ENCODE measurements around the gene TMEM125.

The TMEM125 gene

GRCh38 chr1:43319288-43319687 is 49.5 kb downstream of the TMEM125 start:
- Histone ChIP-seq H3K9me3 (ENCODE audit: low read length) (no peaks in the 10 kb centered on the region), H3K4me2 (ENCODE audit: low read length) (no peak overlapping the region), H3K79me2 (ENCODE audit: insufficient read depth, low read length) (no peaks in the 10 kb centered on the region), H3K27me3 (ENCODE audit: insufficient read depth, low read length) (no peaks in the 10 kb centered on the region), H3K4me1 (ENCODE audit: insufficient read depth, low read length, severe bottlenecking) (no peaks in the 10 kb centered on the region), H2AFZ (ENCODE audit: low read length) (no peak overlapping the region), H3F3A (ENCODE audit: insufficient read depth, low read length) (no peaks in the 10 kb centered on the region), H3K4me3 (ENCODE audit: low read depth, low read length, poor library complexity, severe bottlenecking) (no peak overlapping the region), H4K20me1 (ENCODE audit: insufficient read depth, low read length) (no peaks in the 10 kb centered on the region), H3K36me3 (ENCODE audit: insufficient read depth, low read length) (no peaks in the 10 kb centered on the region), H3K9ac (ENCODE audit: low read length) (no peak overlapping the region), H3K27ac (ENCODE audit: low read depth, low read length, poor library complexity, severe bottlenecking) (no peak overlapping the region), H3K9me2 (ENCODE audit: low read depth, low read length) (no peaks in the 10 kb centered on the region)
- TF ChIP-seq EZH2 (IDR thresholded peaks at IDR 0.05; ENCODE audit: borderline replicate concordance, low read length) (no peak), CTCF (IDR thresholded peaks at IDR 0.05; ENCODE audit: low read length) (no peak)

DNA sequence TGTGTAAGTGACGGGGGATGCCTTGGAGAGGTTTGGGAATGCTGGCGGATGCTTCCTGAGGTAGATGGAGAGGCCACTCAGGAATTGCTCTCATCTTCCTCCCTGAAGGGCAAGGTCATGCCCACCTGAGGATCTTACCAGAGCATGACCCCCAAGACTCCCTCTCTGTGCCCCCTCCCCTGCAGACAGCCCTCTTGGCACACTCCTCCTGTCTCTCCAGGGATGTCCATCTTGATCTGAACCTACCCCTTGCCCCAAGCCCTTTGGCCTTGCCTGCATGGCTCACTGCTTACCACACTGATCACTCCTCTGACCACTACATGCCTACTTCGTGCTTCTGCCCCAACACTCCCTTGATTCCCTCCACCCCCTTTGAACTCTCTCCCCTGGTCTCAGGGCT is 50.0 kb downstream of the TMEM125 start:
- H3K9me3 ChIP-seq (ENCODE audit: low read length) = no peaks in the 10 kb centered on the region
- no peaks in the 10 kb centered on the region for H3K79me2 ChIP-seq (ENCODE audit: insufficient read depth, low read length)
- H3K4me1 ChIP-seq (ENCODE audit: insufficient read depth, low read length, severe bottlenecking) = no peaks in the 10 kb centered on the region
- H3K27me3 ChIP-seq (ENCODE audit: insufficient read depth, low read length) = no peaks in the 10 kb centered on the region
- no peak overlapping the region for H3K27ac ChIP-seq (ENCODE audit: low read depth, low read length, poor library complexity, severe bottlenecking)
- H3K36me3 ChIP-seq (ENCODE audit: insufficient read depth, low read length) = no peaks in the 10 kb centered on the region
- H3K9me2 ChIP-seq (ENCODE audit: low read depth, low read length) = no peaks in the 10 kb centered on the region
- H3K4me3 ChIP-seq (ENCODE audit: low read depth, low read length, poor library complexity, severe bottlenecking) = no peak overlapping the region
- H3K4me2 ChIP-seq (ENCODE audit: low read length) = no peak overlapping the region
- H4K20me1 ChIP-seq (ENCODE audit: insufficient read depth, low read length) = no peaks in the 10 kb centered on the region
- H3K9ac ChIP-seq (ENCODE audit: low read length) = no peak overlapping the region
- no peak overlapping the region for H2AFZ ChIP-seq (ENCODE audit: low read length)
- H3F3A ChIP-seq (ENCODE audit: insufficient read depth, low read length) = no peaks in the 10 kb centered on the region
- no peak for TF ChIP-seq CTCF (IDR thresholded peaks at IDR 0.05; ENCODE audit: low read length)
- no peak for TF ChIP-seq EZH2 (IDR thresholded peaks at IDR 0.05; ENCODE audit: borderline replicate concordance, low read length)

DNA sequence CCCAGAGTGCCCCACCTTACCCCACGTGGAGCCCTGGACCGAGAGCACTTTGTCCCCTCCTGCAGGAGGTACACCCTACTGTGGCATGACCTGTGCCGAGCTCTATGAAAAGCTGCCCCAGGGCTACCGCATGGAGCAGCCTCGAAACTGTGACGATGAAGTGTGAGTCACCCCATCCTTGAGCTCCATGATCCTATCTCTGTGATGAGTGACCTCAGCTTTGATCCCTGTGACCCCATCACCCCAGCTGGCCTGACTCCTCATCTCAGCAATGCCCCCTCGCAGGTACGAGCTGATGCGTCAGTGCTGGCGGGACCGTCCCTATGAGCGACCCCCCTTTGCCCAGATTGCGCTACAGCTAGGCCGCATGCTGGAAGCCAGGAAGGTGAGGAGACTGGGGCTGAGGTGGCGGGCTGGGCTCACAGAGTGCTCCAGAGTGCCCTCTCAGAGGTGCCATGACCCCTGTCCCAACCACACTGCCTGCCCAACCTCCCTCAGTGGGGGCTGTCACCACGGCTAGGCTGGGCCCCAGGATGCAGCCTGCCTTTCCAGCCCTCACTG is 51.6 kb downstream of the TMEM125 start:
- H3K9ac ChIP-seq (ENCODE audit: low read length) = no peak overlapping the region
- H3F3A ChIP-seq (ENCODE audit: insufficient read depth, low read length) = no peaks in the 10 kb centered on the region
- no peaks in the 10 kb centered on the region for H3K79me2 ChIP-seq (ENCODE audit: insufficient read depth, low read length)
- H3K4me1 ChIP-seq (ENCODE audit: insufficient read depth, low read length, severe bottlenecking) = no peaks in the 10 kb centered on the region
- H3K36me3 ChIP-seq (ENCODE audit: insufficient read depth, low read length) = no peaks in the 10 kb centered on the region
- TF ChIP-seq CTCF (IDR thresholded peaks at IDR 0.05; ENCODE audit: low read length) (no peak), EZH2 (IDR thresholded peaks at IDR 0.05; ENCODE audit: borderline replicate concordance, low read length) (no peak)
- H3K27ac ChIP-seq (ENCODE audit: low read depth, low read length, poor library complexity, severe bottlenecking) = no peak overlapping the region
- no peaks in the 10 kb centered on the region for H3K9me2 ChIP-seq (ENCODE audit: low read depth, low read length)
- no peak overlapping the region for H3K4me2 ChIP-seq (ENCODE audit: low read length)
- H4K20me1 ChIP-seq (ENCODE audit: insufficient read depth, low read length) = no peaks in the 10 kb centered on the region
- H3K9me3 ChIP-seq (ENCODE audit: low read length) = no peaks in the 10 kb centered on the region
- no peak overlapping the region for H3K4me3 ChIP-seq (ENCODE audit: low read depth, low read length, poor library complexity, severe bottlenecking)
- no peak overlapping the region for H2AFZ ChIP-seq (ENCODE audit: low read length)
- H3K27me3 ChIP-seq (ENCODE audit: insufficient read depth, low read length) = no peaks in the 10 kb centered on the region

Data from OCI-LY1 (cell line).